ENCODE measurements around the gene ITGAL. TPM values are rescaled to one million over a fixed set of nuclear protein-coding genes. Genes with fewer than 3 reads are reported as not detected.
"Not testable (repeated sequence)": the region's sequence is repeated elsewhere in the genome, so short reads cannot be mapped to it uniquely, and the experiment has no call there.

Gene ITGAL
- total RNA-seq, 4 donors from 2014 or later, result 1.5 to 20.2 (median 6.3) TPM

- DNase-seq (ENCODE audit: low spot score), result no peak
- no peak for TF ChIP-seq CTCF (IDR thresholded peaks at IDR 0.05)
- ATAC-seq (ENCODE audit: low FRiP score), result no peak
These were observed 910 bp downstream of the ITGAL start for GRCh38 chr16:30473231-30474073.

- no peak for ATAC-seq (ENCODE audit: low FRiP score)
- TF ChIP-seq CTCF (IDR thresholded peaks at IDR 0.05), result no peak
These were observed 1.5 kb downstream of the ITGAL start for GRCh38 chr16:30474074-30474452.

GRCh38 chr16:30474684-30475083, 2.1 kb downstream of the ITGAL start:
- DNase-seq (ENCODE audit: low spot score) (no peak), ATAC-seq (ENCODE audit: low FRiP score) (no peak)
- TF ChIP-seq CTCF (IDR thresholded peaks at IDR 0.05), result no peak

More at GRCh38 chr16:30474074-30474452, 1.5 kb downstream of the ITGAL start:
- DNase-seq (ENCODE audit: low spot score), result no peak

GRCh38 chr16:30476991-30477390, 4.4 kb downstream of the ITGAL start:
- ATAC-seq (ENCODE audit: low FRiP score) (no peak), DNase-seq (ENCODE audit: low spot score) (no peak)
- no peak for TF ChIP-seq CTCF (IDR thresholded peaks at IDR 0.05)

GRCh38 chr16:30477773-30478172, 5.2 kb downstream of the ITGAL start:
- DNase-seq (ENCODE audit: low spot score); ATAC-seq (ENCODE audit: low FRiP score): not testable (repeated sequence)

- DNase-seq (ENCODE audit: low spot score), result no peak
- TF ChIP-seq CTCF (IDR thresholded peaks at IDR 0.05), result no peak
- no peak for ATAC-seq (ENCODE audit: low FRiP score)
These were observed 6.4 kb downstream of the ITGAL start for GRCh38 chr16:30478766-30479478.

GRCh38 chr16:30481381-30481780, 8.8 kb downstream of the ITGAL start:
- no peak for ATAC-seq (ENCODE audit: low FRiP score)
- DNase-seq (ENCODE audit: low spot score), result no peak
- TF ChIP-seq CTCF (IDR thresholded peaks at IDR 0.05), result no peak
